HL-60 (cell line): Measurements from ENCODE around the gene LONP2.

Experiments
- DNase-seq, 2 experiments: peaks; one replicate each; pipeline ENCODE4 v3.0.0-alpha.2; 2010 to 2020; ENCODE audit warnings: low read depth in 1 of 2, low spot score in 1 of 2
- H3K27ac ChIP-seq: fragments of 250-450 bp; sonication (Bioruptor Pico); replicated peaks from 2 replicates; pipeline ENCODE4 v1.5.1; 2020; ENCODE audit warnings: mild to moderate bottlenecking, moderate library complexity
- H3K27me3 ChIP-seq: fragments of 250-450 bp; sonication (Bioruptor Pico); 2 replicates; pipeline ENCODE4 v1.5.1; 2021; ENCODE audit warnings: mild to moderate bottlenecking, moderate library complexity; ENCODE audit not compliant: insufficient read depth, poor library complexity, severe bottlenecking
- H3K4me3 ChIP-seq: replicated peaks from 2 replicates; pipeline ENCODE4 v1.5.1; 2011; ENCODE audit warnings: mild to moderate bottlenecking, control low read depth, low read length; ENCODE audit not compliant: insufficient read depth
- GABPA ChIP-seq: IDR thresholded peaks from 2 replicates; pipeline ENCODE4 v1.6.1; 2012; ENCODE audit warnings: low read depth
- POLR2AphosphoS5 ChIP-seq: IDR thresholded peaks from 2 replicates; pipeline ENCODE4 v1.6.1; 2012; ENCODE audit warnings: low read depth
- REST ChIP-seq: IDR thresholded peaks from 2 replicates; pipeline ENCODE4 v1.6.1; 2012; ENCODE audit warnings: low read depth; ENCODE audit not compliant: insufficient replicate concordance
- SPI1 ChIP-seq: IDR thresholded peaks from 2 replicates; pipeline ENCODE4 v1.6.1; 2012; ENCODE audit warnings: low read depth, mild to moderate bottlenecking, borderline replicate concordance
- TF ChIP-seq, protein P1 (sequence below): IDR thresholded peaks from one replicate; pipeline ENCODE4 v1.5.1; 2011; ENCODE audit warnings: low read length, control low read depth, inconsistent platforms; ENCODE audit not compliant: insufficient read depth

Gene LONP2

DNA sequence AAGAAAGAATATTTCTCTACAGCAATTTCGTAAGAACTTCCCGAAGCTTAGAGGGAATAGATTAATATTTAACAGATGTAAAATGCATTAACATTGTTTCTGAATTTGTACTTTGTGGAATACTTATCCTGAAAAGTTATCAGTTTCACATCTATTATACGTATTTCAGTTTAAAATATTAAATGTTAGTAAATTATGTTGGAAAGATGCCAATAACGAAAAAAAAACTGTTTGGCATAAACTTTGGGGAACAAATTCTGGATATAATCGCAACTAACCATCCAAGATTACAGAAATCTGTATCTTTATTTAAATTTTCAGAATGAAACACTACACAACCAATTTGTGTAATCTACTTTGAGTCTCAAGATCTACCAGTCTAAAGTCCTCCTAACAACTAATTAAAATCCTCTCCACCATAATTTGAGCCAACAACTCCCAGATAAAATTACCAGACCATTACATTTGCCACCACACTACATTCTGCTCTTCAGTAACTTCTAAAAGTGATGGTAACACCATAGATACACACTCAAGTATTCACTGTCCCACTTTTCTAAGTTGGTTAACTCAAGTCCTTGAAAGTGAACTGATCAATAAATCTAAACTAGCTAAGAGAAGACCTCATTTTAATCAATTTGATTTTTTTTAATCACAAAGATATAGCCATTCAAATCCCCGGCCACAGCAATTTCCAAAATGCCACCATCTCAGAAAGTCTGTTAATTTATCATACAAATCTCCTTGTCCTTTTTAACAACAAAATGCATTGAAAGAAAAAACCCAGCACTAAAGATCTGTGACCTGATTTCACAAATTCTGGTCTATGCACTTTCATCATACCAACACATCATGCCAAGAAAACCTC, 139.1 kb downstream of the LONP2 start:
- Histone ChIP-seq H3K27me3 (no peaks in the 10 kb centered on the region), H3K27ac (peak overlapping the region; percentile 80)

DNA sequence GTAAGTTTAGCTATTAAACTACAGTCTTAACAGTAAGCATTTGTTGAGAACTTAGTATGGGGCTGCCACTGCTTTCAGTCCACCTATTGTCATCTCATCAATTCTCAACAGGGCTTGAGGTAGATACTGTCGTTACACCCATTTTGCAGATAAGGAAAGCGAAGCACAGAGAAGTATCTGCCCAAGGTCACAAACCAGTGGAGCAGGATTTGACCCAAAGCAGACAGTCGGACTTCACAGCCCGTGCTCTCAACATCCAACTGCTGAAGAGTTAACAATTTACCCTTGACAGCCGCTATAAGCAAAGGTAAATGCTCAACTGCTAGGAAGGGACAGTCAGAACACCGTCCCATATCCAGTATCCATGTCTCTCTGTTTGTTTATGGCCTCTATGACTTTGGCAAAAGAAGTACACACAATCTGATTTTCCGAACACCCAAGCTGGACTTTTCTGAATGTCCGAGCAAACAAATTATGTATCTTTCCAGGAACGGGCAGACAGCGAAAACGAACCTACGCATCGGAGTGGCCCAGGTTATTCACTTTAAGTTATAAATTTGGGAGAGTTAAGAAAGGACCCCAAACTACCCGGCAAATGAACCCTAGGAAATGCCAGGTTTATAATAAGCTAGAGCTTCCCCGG, 139.9 kb downstream of the LONP2 start:
- Histone ChIP-seq H3K4me3 (peak overlapping the region; percentile 73), H3K27ac (peak overlapping the region; percentile 80), H3K27me3 (no peaks in the 10 kb centered on the region)
- TF ChIP-seq POLR2AphosphoS5 (no peak), SPI1 (no peak), GABPA (no peak), REST (no peak)
- TF ChIP-seq, protein P1, sequence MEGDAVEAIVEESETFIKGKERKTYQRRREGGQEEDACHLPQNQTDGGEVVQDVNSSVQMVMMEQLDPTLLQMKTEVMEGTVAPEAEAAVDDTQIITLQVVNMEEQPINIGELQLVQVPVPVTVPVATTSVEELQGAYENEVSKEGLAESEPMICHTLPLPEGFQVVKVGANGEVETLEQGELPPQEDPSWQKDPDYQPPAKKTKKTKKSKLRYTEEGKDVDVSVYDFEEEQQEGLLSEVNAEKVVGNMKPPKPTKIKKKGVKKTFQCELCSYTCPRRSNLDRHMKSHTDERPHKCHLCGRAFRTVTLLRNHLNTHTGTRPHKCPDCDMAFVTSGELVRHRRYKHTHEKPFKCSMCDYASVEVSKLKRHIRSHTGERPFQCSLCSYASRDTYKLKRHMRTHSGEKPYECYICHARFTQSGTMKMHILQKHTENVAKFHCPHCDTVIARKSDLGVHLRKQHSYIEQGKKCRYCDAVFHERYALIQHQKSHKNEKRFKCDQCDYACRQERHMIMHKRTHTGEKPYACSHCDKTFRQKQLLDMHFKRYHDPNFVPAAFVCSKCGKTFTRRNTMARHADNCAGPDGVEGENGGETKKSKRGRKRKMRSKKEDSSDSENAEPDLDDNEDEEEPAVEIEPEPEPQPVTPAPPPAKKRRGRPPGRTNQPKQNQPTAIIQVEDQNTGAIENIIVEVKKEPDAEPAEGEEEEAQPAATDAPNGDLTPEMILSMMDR, result no peak
- DNase-seq, result peak in 1 of 2 experiments; percentile 25

More for the DNA sequence above, 139.1 kb downstream of the LONP2 start:
- peak overlapping the region; percentile 73 for H3K4me3 ChIP-seq
- TF ChIP-seq REST, result no peak
- TF ChIP-seq POLR2AphosphoS5, result no peak
- TF ChIP-seq, protein P1, result no peak
- no peak for TF ChIP-seq SPI1
- TF ChIP-seq GABPA, result no peak
- no peak for DNase-seq

GRCh38 chr16:48384520-48385252, 140.6 kb downstream of the LONP2 start:
- Histone ChIP-seq H3K4me3 (peak overlapping the region; percentile 73), H3K27me3 (no peaks in the 10 kb centered on the region), H3K27ac (peak overlapping the region; percentile 80)
- DNase-seq, result peak in 1 of 2 experiments; percentile 27
- no peak for TF ChIP-seq GABPA
- TF ChIP-seq, protein P1, result no peak
